HepG2 (cell line): Measurements from ENCODE around the gene PFN2. TPM values are rescaled to one million over a fixed set of nuclear protein-coding genes. Genes with fewer than 3 reads are reported as not detected.

Experiments
- ARNTL ChIP-seq: sonication (generic); formaldehyde crosslinking; IDR thresholded peaks from 2 replicates; pipeline ENCODE4 v1.4.0; 2020; ENCODE audit warnings: mild to moderate bottlenecking, missing genetic modification reagents
- GZF1 ChIP-seq: sonication (generic); formaldehyde crosslinking; IDR thresholded peaks from 2 replicates; pipeline ENCODE4 v1.5.1; 2020; ENCODE audit warnings: mild to moderate bottlenecking, missing genetic modification reagents
- JUND ChIP-seq: sonication (generic); formaldehyde crosslinking; IDR thresholded peaks from 2 replicates; pipeline ENCODE4 v1.8.0; 2022; ENCODE audit warnings: mild to moderate bottlenecking, missing genetic modification reagents
- POLR2G ChIP-seq: fragments of 200-400 bp; formaldehyde crosslinking; IDR thresholded peaks from 2 replicates; pipeline ENCODE4 v1.6.1; 2018; ENCODE audit warnings: mild to moderate bottlenecking, low read depth, low read length, moderate library complexity
- RFXAP ChIP-seq: sonication (generic); formaldehyde crosslinking; IDR thresholded peaks from 2 replicates; pipeline ENCODE4 v1.4.0; 2020; ENCODE audit warnings: missing genetic modification reagents, borderline replicate concordance
- SOX6 ChIP-seq, 2 experiments: fragments of 450-650 bp in 1 of 2; sonication (generic) in 1 of 2; formaldehyde crosslinking in 1 of 2; IDR thresholded peaks; 2 replicates each; pipeline versions ENCODE4 v1.4.0 to v1.6.1; 2017 to 2020; ENCODE audit warnings: antibody characterized with exemption in 1 of 2, mild to moderate bottlenecking in 1 of 2, missing genetic modification reagents in 1 of 2
- SPEN ChIP-seq: sonication (generic); formaldehyde crosslinking; IDR thresholded peaks from 2 replicates; pipeline ENCODE4 v1.5.1; 2020; ENCODE audit warnings: low read depth, mild to moderate bottlenecking, missing genetic modification reagents
- THRA ChIP-seq: sonication (generic); formaldehyde crosslinking; IDR thresholded peaks from 2 replicates; pipeline ENCODE4 v1.4.0; 2020; ENCODE audit warnings: missing genetic modification reagents, borderline replicate concordance
- ZFAT ChIP-seq: sonication (generic); formaldehyde crosslinking; conservative IDR thresholded peaks from 2 replicates; pipeline ENCODE4 v1.8.1; 2023; ENCODE audit warnings: missing genetic modification reagents, inconsistent platforms
- ZNF281 ChIP-seq: sonication (generic); formaldehyde crosslinking; IDR thresholded peaks from 2 replicates; pipeline ENCODE4 v1.4.0; 2020; ENCODE audit warnings: missing genetic modification reagents, borderline replicate concordance
- ZNF318 ChIP-seq: sonication (generic); formaldehyde crosslinking; IDR thresholded peaks from 2 replicates; pipeline ENCODE4 v1.4.0; 2020; ENCODE audit warnings: mild to moderate bottlenecking, missing genetic modification reagents
- ZSCAN12 ChIP-seq: sonication (generic); formaldehyde crosslinking; IDR thresholded peaks from 2 replicates; pipeline ENCODE4 v1.9.0; 2021; ENCODE audit warnings: mild to moderate bottlenecking, missing genetic modification reagents
- ZSCAN20 ChIP-seq: sonication (generic); formaldehyde crosslinking; IDR thresholded peaks from 2 replicates; pipeline ENCODE4 v1.4.0; 2020; ENCODE audit warnings: missing genetic modification reagents, mild to moderate bottlenecking, borderline replicate concordance
- polyA plus RNA-seq, 8 experiments: library from polyadenylated mRNA; depleted of rRNA in 3 of 8; stranded (reverse) in 7 of 8; unstranded in 1 of 8; fragments of >200 nt; fragmentation: Illumina TruSeq in 4 of 8; extraction: Trizol in 4 of 8; gene quantifications; 2 replicates each; pipeline versions ENCODE4 v1.2.1 to v1.2.3, GENCODE V29; 2011 to 2016; ENCODE audit warnings: low read depth in 4 of 8, missing spikeins in 1 of 8, mixed read lengths in 1 of 8; ENCODE audit not compliant: insufficient read depth in 1 of 8
- total RNA-seq, 5 experiments: library from RNA; depleted of rRNA; stranded (reverse); fragments of >200 nt; fragmentation: Illumina TruSeq; extraction: Trizol; gene quantifications; 2 replicates each; pipeline ENCODE4 v1.2.3, GENCODE V29; 2016; ENCODE audit warnings: low read depth in 1 of 5

PFN2 gene
- total and polyA plus RNA-seq, 2 of the 13 experiments (the other 11 are each of a cell fraction or from before 2014, with no cell fraction given), result 57.3 to 150 TPM

- no peak for TF ChIP-seq ZNF318 (CRISPR knock-in tag)
- no peak for TF ChIP-seq SOX6 (IDR thresholded peaks at IDR 0.05)
- TF ChIP-seq SOX6 (CRISPR knock-in tag; IDR thresholded peaks at IDR 0.05), result no peak
- TF ChIP-seq THRA (CRISPR knock-in tag), result 0 out of 2 replicates have a peak, but pooled peaks have one; percentile 30
- TF ChIP-seq ZNF281 (CRISPR knock-in tag), result no peak
- no peak for TF ChIP-seq SPEN (CRISPR knock-in tag)
- no peak for TF ChIP-seq ZSCAN20 (CRISPR knock-in tag)
- TF ChIP-seq ZFAT (CRISPR knock-in tag), result no peak
- TF ChIP-seq ARNTL (CRISPR knock-in tag), result no peak
- TF ChIP-seq JUND (CRISPR knock-in tag), result no peak
- TF ChIP-seq RFXAP (CRISPR knock-in tag), result no peak
- no peak for TF ChIP-seq POLR2G
- no peak for TF ChIP-seq GZF1
- no peak for TF ChIP-seq ZSCAN12 (CRISPR knock-in tag)
Observed at GRCh38 chr3:149969110-149969939, 1.4 kb downstream of the PFN2 start (continued).
